AG04450 (cell line): Measurements from ENCODE around the gene RCC2. TPM values are rescaled to one million over a fixed set of nuclear protein-coding genes. Genes with fewer than 3 reads are reported as not detected.

Source experiments
- CTCF ChIA-PET: fragments of 300-600, 350-600 bp; formaldehyde crosslinking; extraction: SDS; loops from one replicate; lab custom pipeline; 2022; ENCODE audit warnings: antibody characterized with exemption, inconsistent platforms; lab: Charles Lee
- POLR2A ChIA-PET: fragments of 350-600 bp; formaldehyde crosslinking; extraction: SDS; loops from one replicate; lab custom pipeline; 2021; ENCODE audit warnings: antibody characterized with exemption, inconsistent platforms; lab: Yijun Ruan, JAX
- DNase-seq: peaks from one replicate; pipeline ENCODE4 v3.0.0-alpha.2; 2011; ENCODE audit warnings: low read depth, low spot score
- H3K27ac ChIP-seq: one replicate; pipeline ENCODE4 v1.5.1; 2012; ENCODE audit warnings: low read depth, low read length, control low read depth
- H3K27me3 ChIP-seq: one replicate; pipeline ENCODE4 v1.6.0; 2012; ENCODE audit warnings: low read length; ENCODE audit not compliant: control insufficient read depth, insufficient read depth
- H3K4me3 ChIP-seq: 2 replicates; pipeline ENCODE4 v1.5.1; 2011; ENCODE audit warnings: mild to moderate bottlenecking, low read depth, low read length, control low read depth
- H3K9me3 ChIP-seq: 2 replicates; pipeline ENCODE4 v1.5.1; 2012; ENCODE audit warnings: low read length; ENCODE audit not compliant: control insufficient read depth, insufficient read depth
- CTCF ChIP-seq: IDR thresholded peaks from 2 replicates; pipeline ENCODE4 v1.5.1; 2011; ENCODE audit warnings: low read depth, low read length, control low read depth, inconsistent platforms
- polyA plus RNA-seq: library from polyadenylated mRNA; depleted of rRNA; stranded (reverse); fragments of >200 nt; gene quantifications from 2 replicates; pipeline ENCODE4 v1.2.3, GENCODE V29; 2011

The RCC2 gene
- polyA plus RNA-seq, 1 experiment: 43.3 TPM

DNA sequence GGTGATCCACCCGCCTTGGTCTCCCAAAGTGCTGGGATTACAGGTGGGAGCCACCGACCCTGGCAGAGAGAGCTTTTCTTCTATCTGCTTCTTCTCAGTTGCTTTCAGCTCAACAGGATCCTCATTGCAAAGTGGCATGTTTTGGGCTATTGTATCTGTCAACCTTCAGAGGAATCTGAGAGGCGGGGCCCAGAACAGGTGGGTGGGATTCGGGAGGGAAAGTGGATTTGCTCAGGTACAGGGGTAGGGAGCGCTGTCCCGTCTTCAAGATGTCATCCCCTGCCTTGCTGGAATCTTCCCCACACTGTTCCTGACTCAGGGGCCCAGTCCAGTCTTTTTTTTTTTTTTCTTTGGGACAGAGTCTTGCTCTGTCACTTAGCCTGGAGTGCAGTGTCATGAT is 26.9 kb upstream of the RCC2 start:
- H3K27ac ChIP-seq: no peak overlapping the region
- ChIA-PET CTCF (interaction anchor here (1.4 kb wide), 1 partner anchor 11 kb away, joined by 5 read pairs; no protein-coding TSS in a partner anchor), POLR2A (no interaction called here)

DNA sequence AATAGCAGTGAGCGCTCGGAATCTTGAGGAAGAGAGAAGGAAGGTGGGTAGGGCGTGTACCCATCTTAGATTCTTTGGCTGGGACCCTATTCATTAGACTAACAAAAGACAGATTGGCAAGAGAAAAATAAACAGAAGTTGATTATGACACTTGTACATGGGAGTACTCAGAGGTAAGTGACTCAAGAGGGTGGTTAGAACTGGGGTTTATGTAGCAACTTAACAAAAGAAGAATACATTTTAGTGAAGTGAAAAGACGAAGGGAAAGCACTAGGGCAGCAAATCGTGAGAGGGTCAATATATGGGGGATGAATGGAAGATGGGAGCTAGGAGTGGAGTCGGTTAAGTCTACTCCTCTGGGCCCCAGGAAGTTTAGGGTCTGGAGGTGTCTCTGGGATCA is 25.8 kb upstream of the RCC2 start:
- POLR2A ChIA-PET: no interaction called here
- DNase-seq: no peak

More for the DNA sequence above, 26.9 kb upstream of the RCC2 start:
- Histone ChIP-seq H3K27me3 (no peaks in the 10 kb centered on the region), H3K9me3 (no peaks in the 10 kb centered on the region), H3K4me3 (no peak overlapping the region)
- no peak for TF ChIP-seq CTCF
- DNase-seq: no peak

DNA sequence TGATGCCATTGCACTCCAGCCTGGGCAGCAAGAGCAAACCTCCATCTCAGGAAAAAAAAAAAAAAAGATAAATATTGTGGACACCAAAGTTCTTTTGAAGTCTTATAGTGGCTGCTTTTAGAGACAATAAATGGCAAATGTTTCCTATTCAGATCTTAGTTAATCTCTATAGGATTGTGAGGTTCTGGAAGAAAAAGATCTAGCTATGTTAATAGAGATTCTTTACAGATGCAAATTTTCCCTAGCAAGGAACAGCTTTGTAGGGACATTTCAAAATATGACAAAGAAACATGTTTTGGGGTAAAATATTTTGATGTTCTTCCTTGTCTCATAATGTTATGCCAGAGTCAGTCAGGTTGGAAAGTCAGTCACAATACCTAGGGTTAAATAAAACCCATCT is 24.5 kb upstream of the RCC2 start:
- H3K27me3 ChIP-seq: no peaks in the 10 kb centered on the region
- CTCF ChIA-PET: no interaction called here
- no peak for DNase-seq
- TF ChIP-seq CTCF: no peak
- POLR2A ChIA-PET: no interaction called here
- H3K9me3 ChIP-seq: no peaks in the 10 kb centered on the region
- no peak overlapping the region for H3K4me3 ChIP-seq
- no peak overlapping the region for H3K27ac ChIP-seq

More for the DNA sequence above, 25.8 kb upstream of the RCC2 start:
- Histone ChIP-seq H3K27ac (no peak overlapping the region), H3K4me3 (no peak overlapping the region), H3K27me3 (no peaks in the 10 kb centered on the region), H3K9me3 (no peaks in the 10 kb centered on the region)
- CTCF ChIA-PET: interaction anchor here (0.7 to 0.8 kb wide), 3 partner anchors 12 to 59 kb away, joined by 3 to 5 read pairs (median 4); no protein-coding TSS in a partner anchor
- TF ChIP-seq CTCF: no peak

DNA sequence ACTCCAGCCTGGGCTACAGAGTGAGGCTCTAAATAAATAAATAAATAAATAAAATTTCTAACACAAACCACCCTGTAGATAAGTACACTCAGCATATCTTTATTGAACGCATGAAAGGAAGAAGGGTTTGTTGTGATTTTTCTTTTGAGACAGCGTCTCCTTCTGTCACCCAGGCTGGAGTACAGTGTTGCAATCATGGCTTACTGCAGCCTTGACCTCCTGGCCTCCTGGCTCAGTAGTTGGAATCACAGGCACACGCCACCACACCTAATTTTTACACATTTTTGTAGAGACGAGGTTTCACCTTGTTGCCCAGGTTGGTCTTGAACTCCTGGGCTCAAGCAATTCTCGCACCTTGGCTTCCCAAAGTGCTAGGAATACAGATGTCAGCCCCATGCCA is 23.2 kb upstream of the RCC2 start:
- TF ChIP-seq CTCF: no peak
- no peak overlapping the region for H3K4me3 ChIP-seq
- POLR2A ChIA-PET: no interaction called here
- DNase-seq: no peak
- CTCF ChIA-PET: no interaction called here
- H3K9me3 ChIP-seq: no peaks in the 10 kb centered on the region
- H3K27ac ChIP-seq: no peak overlapping the region
- no peaks in the 10 kb centered on the region for H3K27me3 ChIP-seq

DNA sequence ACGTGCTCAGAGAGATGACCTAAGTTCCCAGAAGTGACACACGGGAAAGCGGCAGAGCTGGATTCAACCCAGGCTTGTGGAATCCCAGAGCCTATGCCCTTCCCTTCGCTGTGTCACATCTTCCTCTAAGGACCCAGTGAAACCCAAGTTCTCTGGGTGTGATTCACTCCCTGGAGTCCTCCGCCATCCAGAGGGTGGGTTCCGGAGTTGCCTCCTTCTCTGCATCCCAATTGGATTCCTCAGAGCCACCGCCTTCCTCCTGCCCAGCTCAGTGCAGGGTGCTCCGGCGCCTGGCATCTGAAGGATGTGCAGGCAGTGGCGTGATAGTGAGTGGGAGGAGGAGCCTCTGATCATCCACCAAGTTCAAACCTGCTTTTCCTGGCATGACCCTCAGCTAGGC is 20.7 kb upstream of the RCC2 start:
- no peak overlapping the region for H3K4me3 ChIP-seq
- no peak for TF ChIP-seq CTCF
- no peak for DNase-seq
- no peaks in the 10 kb centered on the region for H3K9me3 ChIP-seq
- CTCF ChIA-PET: interaction anchor here (1.2 kb wide), 1 partner anchor 17 kb away, joined by 4 read pairs; no protein-coding TSS in a partner anchor
- no peaks in the 10 kb centered on the region for H3K27me3 ChIP-seq
- POLR2A ChIA-PET: no interaction called here
- H3K27ac ChIP-seq: no peak overlapping the region
